CD1c-positive myeloid dendritic cell (primary cell): Measurements from ENCODE around the gene TTLL9.

Experiments
- DNase-seq: peaks from one replicate; pipeline ENCODE4 v3.0.0-alpha.2; 2016; ENCODE audit errors: extremely low spot score

Gene TTLL9

GRCh38 chr20:31979713-31980426, 109.4 kb downstream of the TTLL9 start:
- DNase-seq: no peak

GRCh38 chr20:31981784-31982183, 111.3 kb downstream of the TTLL9 start:
- DNase-seq: no peak

GRCh38 chr20:31984981-31985471, 114.6 kb downstream of the TTLL9 start:
- no peak for DNase-seq

- no peak for DNase-seq
Measured at GRCh38 chr20:31987744-31988143, 117.3 kb downstream of the TTLL9 start.

GRCh38 chr20:31988430-31989015, 118.1 kb downstream of the TTLL9 start:
- no peak for DNase-seq

- DNase-seq: no peak
Measured at GRCh38 chr20:31989030-31989645, 118.7 kb downstream of the TTLL9 start.

- DNase-seq: no peak
Measured at GRCh38 chr20:31990641-31991338, 120.4 kb downstream of the TTLL9 start.

GRCh38 chr20:31991339-31991705, 120.9 kb downstream of the TTLL9 start:
- no peak for DNase-seq

GRCh38 chr20:31992086-31992485, 121.7 kb downstream of the TTLL9 start:
- no peak for DNase-seq
